ENCODE measurements around the gene SELENOK.

The SELENOK gene

GRCh38 chr3:53841296-53841695 is 50.4 kb downstream of the SELENOK start:
- DNase-seq: no peak

- no peak for DNase-seq
Observed at GRCh38 chr3:53837331-53837730, 54.3 kb downstream of the SELENOK start.

GRCh38 chr3:53836084-53836872 is 55.4 kb downstream of the SELENOK start:
- no peak for DNase-seq

- no peak for DNase-seq
Observed at GRCh38 chr3:53835257-53835656, 56.4 kb downstream of the SELENOK start.

- DNase-seq: no peak
Observed at GRCh38 chr3:53834429-53835095, 57.1 kb downstream of the SELENOK start.

All from fibroblast of skin of right quadriceps (primary cell).